PC-9 (cell line): ENCODE data around the gene GRM8. TPM values are rescaled to one million over a fixed set of nuclear protein-coding genes. Genes with fewer than 3 reads are reported as not detected.
"Not testable (repeated sequence)": the region's sequence is repeated elsewhere in the genome, so short reads cannot be mapped to it uniquely, and the experiment has no call there.

Experiments used
- BruUV-seq: library from RNA; stranded (reverse); fragments of 400-500 nt; replicated peaks from 2 replicates; lab custom pipeline; 2021; lab: Mats Ljungman, UMichigan
- CTCF ChIA-PET: fragments of 300-600 bp; sonication (Branson Sonifier 250); formaldehyde crosslinking; loops from one replicate; lab custom pipeline; 2022; ENCODE audit warnings: antibody characterized with exemption; lab: Charles Lee
- POLR2A ChIA-PET: fragments of 300-600 bp; sonication (Branson Sonifier 250); formaldehyde crosslinking; loops from one replicate; lab custom pipeline; 2022; ENCODE audit warnings: antibody characterized with exemption; ENCODE audit not compliant: unreplicated experiment; lab: Charles Lee
- DNase-seq, 2 experiments: peaks; one replicate each; pipeline versions ENCODE4 v3.0.0 to v3.0.0-alpha.2; 2015 to 2022; ENCODE audit warnings: mixed read lengths in 1 of 2
- H2AFZ ChIP-seq: fragments of 200-600 bp; sonication (generic); 2 replicates; pipeline ENCODE4 v1.8.1; 2017; ENCODE audit warnings: antibody characterized with exemption
- H3F3A ChIP-seq: fragments of 200-600 bp; sonication (generic); 2 replicates; pipeline ENCODE4 v1.8.1; 2017; ENCODE audit warnings: antibody characterized with exemption, mild to moderate bottlenecking, low read depth; ENCODE audit not compliant: insufficient read depth
- H3K27ac ChIP-seq: fragments of 200-600 bp; sonication (generic); 2 replicates; pipeline ENCODE4 v1.6.1; 2016; ENCODE audit warnings: mixed run types
- H3K27me3 ChIP-seq: fragments of 200-600 bp; sonication (generic); 2 replicates; pipeline ENCODE4 v1.6.1; 2016; ENCODE audit warnings: low read depth, mixed run types; ENCODE audit not compliant: insufficient read depth
- H3K36me3 ChIP-seq: fragments of 200-600 bp; sonication (generic); 2 replicates; pipeline ENCODE4 v1.6.1; 2016; ENCODE audit warnings: low read depth, mixed run types
- H3K4me1 ChIP-seq: fragments of 200-600 bp; sonication (generic); replicated peaks from 2 replicates; pipeline ENCODE4 v1.6.1; 2016; ENCODE audit warnings: mixed run types; ENCODE audit not compliant: insufficient read depth
- H3K4me2 ChIP-seq: fragments of 200-600 bp; sonication (generic); 2 replicates; pipeline ENCODE4 v1.6.1; 2017; ENCODE audit warnings: mixed run types
- H3K4me3 ChIP-seq: fragments of 200-600 bp; sonication (generic); 2 replicates; pipeline ENCODE4 v1.6.1; 2016; ENCODE audit warnings: mixed run types
- H3K79me2 ChIP-seq: fragments of 200-600 bp; sonication (generic); 2 replicates; pipeline ENCODE4 v1.6.1; 2017; ENCODE audit warnings: low read depth, mixed run types
- H3K9me2 ChIP-seq: fragments of 200-600 bp; sonication (generic); 2 replicates; pipeline ENCODE4 v1.8.1; 2017; ENCODE audit warnings: mild to moderate bottlenecking; ENCODE audit not compliant: insufficient read depth
- H3K9me3 ChIP-seq: fragments of 200-600 bp; sonication (generic); 2 replicates; pipeline ENCODE4 v1.8.1; 2016; ENCODE audit warnings: low read depth; ENCODE audit not compliant: insufficient read depth
- H4K20me1 ChIP-seq: fragments of 200-600 bp; sonication (generic); 2 replicates; pipeline ENCODE4 v1.8.1; 2017; ENCODE audit not compliant: insufficient read depth
- CTCF ChIP-seq: fragments of 200-600 bp; sonication (generic); conservative IDR thresholded peaks from 2 replicates; pipeline ENCODE4 v1.6.1; 2017; ENCODE audit warnings: mixed run types, antibody characterized with exemption, mild to moderate bottlenecking, moderate library complexity
- EZH2 ChIP-seq: fragments of 200-600 bp; sonication (generic); IDR thresholded peaks from 2 replicates; pipeline ENCODE4 v1.8.0; 2017; ENCODE audit warnings: antibody characterized with exemption, low read depth
- intact Hi-C: fragments of 100-400 bp; cut with micrococcal nuclease; formaldehyde crosslinking; loops from one replicate; pipeline ENCODE4 v1.10.0; 2022; ENCODE audit not compliant: unreplicated experiment
- total RNA-seq: library from RNA; stranded (reverse); gene quantifications from 2 replicates; pipeline ENCODE4 v1.2.3, GENCODE V29; 2021

The GRM8 gene
- total RNA-seq, 1 experiment from 2014 or later: not detected

GRCh38 chr7:126887980-126888379 is 364.8 kb downstream of the GRM8 start:
- H2AFZ ChIP-seq, H3K79me2 ChIP-seq, DNase-seq, H3K4me2 ChIP-seq, H3K9me3 ChIP-seq, H3K4me1 ChIP-seq, H3K4me3 ChIP-seq, H3K27me3 ChIP-seq, intact Hi-C loops, POLR2A ChIA-PET, CTCF ChIA-PET, BruUV-seq, H3K9me2 ChIP-seq, H3K36me3 ChIP-seq, H3F3A ChIP-seq, H3K27ac ChIP-seq, H4K20me1 ChIP-seq: not testable (repeated sequence)

GRCh38 chr7:126887560-126887959 is 365.2 kb downstream of the GRM8 start:
- H3F3A ChIP-seq, H3K4me1 ChIP-seq, H2AFZ ChIP-seq, H4K20me1 ChIP-seq, H3K27me3 ChIP-seq, DNase-seq, intact Hi-C loops, CTCF ChIA-PET, H3K36me3 ChIP-seq, H3K4me2 ChIP-seq, POLR2A ChIA-PET, H3K79me2 ChIP-seq, H3K9me2 ChIP-seq, H3K9me3 ChIP-seq, H3K27ac ChIP-seq, BruUV-seq, H3K4me3 ChIP-seq: not testable (repeated sequence)

DNA sequence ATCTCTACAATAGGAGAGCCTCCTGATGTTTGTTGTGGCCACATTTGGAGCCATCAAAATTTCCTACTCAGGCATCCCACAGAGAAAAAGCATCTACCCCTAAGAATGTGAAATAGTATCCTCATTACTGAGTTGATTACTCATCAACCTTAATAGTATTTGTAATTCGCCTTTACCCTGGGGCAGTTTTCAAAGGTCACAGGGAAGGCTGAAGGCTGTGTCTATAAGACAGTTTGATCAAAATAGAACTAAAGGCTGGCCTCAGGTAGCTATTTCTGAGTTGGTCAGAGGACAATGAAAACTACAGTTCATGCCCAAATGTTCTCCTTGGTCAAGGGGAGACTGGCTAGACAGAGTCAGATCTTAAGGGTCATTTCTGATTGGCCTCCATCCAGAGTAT is 370.0 kb downstream of the GRM8 start:
- H3K9me3 ChIP-seq, H3K27me3 ChIP-seq, BruUV-seq, CTCF ChIA-PET, H4K20me1 ChIP-seq, H3K36me3 ChIP-seq, DNase-seq, intact Hi-C loops, H3K4me3 ChIP-seq, H3K4me1 ChIP-seq, H3K79me2 ChIP-seq, H3K9me2 ChIP-seq, H2AFZ ChIP-seq, H3K4me2 ChIP-seq, POLR2A ChIA-PET, H3F3A ChIP-seq, H3K27ac ChIP-seq: not testable (repeated sequence)

DNA sequence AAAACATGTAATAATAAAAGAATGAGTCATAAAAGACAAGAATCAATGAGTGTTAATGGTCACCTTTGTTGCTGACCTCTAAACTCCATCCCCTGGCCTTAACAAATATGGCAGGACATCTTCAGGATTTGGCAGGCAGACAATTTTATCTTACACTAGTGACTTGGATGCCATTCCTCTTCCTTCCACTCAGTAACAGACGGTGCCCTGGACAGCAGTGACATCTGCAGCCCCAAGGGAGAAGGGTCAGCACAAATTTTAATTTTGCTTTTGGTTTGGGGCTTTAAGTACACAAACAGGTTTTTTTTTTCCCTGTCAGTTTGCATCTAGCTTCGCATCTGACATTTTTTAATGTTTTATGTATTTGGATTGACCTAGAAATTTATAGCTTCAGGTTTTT is 370.8 kb downstream of the GRM8 start:
- H3F3A ChIP-seq, H3K36me3 ChIP-seq, H3K4me1 ChIP-seq, H2AFZ ChIP-seq, BruUV-seq, DNase-seq, CTCF ChIA-PET, H3K4me2 ChIP-seq, H3K79me2 ChIP-seq, H3K4me3 ChIP-seq, H3K9me2 ChIP-seq, H3K9me3 ChIP-seq, POLR2A ChIA-PET, intact Hi-C loops, H4K20me1 ChIP-seq, H3K27me3 ChIP-seq, H3K27ac ChIP-seq: not testable (repeated sequence)

DNA sequence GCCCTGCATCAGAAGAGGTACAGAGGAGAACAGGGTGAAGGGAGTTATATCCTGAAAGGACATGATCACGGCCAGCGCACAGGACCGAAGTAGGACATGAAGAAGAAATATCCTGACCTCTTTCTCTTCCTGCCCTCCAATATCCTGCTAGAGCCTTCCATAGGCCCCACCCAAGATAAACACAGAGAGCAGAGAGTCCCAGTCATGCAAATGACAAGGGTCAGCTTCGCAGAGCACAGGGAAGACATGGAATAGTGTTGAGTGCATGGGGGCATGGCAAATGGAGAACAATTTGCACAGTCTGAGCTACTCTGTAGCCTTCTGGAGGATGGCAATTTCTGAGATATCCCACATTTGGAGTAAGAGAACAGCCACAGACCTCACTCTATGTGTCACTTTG is 371.4 kb downstream of the GRM8 start:
- no peak overlapping the region for H3K27ac ChIP-seq
- no peak overlapping the region for H2AFZ ChIP-seq
- H3K4me1 ChIP-seq: no peaks in the 10 kb centered on the region
- no peaks in the 10 kb centered on the region for H3K27me3 ChIP-seq
- no TSS peak for BruUV-seq
- no peaks in the 10 kb centered on the region for H3K36me3 ChIP-seq
- no peak overlapping the region for H3K4me2 ChIP-seq
- ChIA-PET POLR2A (no interaction called here), CTCF (no interaction called here)
- TF ChIP-seq CTCF: no peak
- no peak for TF ChIP-seq EZH2
- intact Hi-C loops: no loop called here
- H3K9me2 ChIP-seq: no peaks in the 10 kb centered on the region
- H3K79me2 ChIP-seq: no peaks in the 10 kb centered on the region
- H4K20me1 ChIP-seq: no peaks in the 10 kb centered on the region
- DNase-seq: no peak
- no peaks in the 10 kb centered on the region for H3K9me3 ChIP-seq
- no peak overlapping the region for H3K4me3 ChIP-seq
- H3F3A ChIP-seq: no peaks in the 10 kb centered on the region

- DNase-seq, H3K27me3 ChIP-seq, H3K27ac ChIP-seq, H2AFZ ChIP-seq, H4K20me1 ChIP-seq, BruUV-seq, H3K4me2 ChIP-seq, H3K4me1 ChIP-seq, H3K4me3 ChIP-seq, CTCF ChIA-PET, intact Hi-C loops, H3F3A ChIP-seq, H3K36me3 ChIP-seq, H3K9me3 ChIP-seq, POLR2A ChIA-PET, H3K9me2 ChIP-seq, H3K79me2 ChIP-seq: not testable (repeated sequence)
These were observed 376.2 kb downstream of the GRM8 start for GRCh38 chr7:126876536-126876935.
